ENCODE results near the gene MRPL54. TPM values are rescaled to one million over a fixed set of nuclear protein-coding genes. Genes with fewer than 3 reads are reported as not detected.

MRPL54 gene
- total and polyA plus RNA-seq, 2 donors (not counting 1 experiment from before 2014, with no cell fraction given), result 29.7 to 45.4 TPM

DNA sequence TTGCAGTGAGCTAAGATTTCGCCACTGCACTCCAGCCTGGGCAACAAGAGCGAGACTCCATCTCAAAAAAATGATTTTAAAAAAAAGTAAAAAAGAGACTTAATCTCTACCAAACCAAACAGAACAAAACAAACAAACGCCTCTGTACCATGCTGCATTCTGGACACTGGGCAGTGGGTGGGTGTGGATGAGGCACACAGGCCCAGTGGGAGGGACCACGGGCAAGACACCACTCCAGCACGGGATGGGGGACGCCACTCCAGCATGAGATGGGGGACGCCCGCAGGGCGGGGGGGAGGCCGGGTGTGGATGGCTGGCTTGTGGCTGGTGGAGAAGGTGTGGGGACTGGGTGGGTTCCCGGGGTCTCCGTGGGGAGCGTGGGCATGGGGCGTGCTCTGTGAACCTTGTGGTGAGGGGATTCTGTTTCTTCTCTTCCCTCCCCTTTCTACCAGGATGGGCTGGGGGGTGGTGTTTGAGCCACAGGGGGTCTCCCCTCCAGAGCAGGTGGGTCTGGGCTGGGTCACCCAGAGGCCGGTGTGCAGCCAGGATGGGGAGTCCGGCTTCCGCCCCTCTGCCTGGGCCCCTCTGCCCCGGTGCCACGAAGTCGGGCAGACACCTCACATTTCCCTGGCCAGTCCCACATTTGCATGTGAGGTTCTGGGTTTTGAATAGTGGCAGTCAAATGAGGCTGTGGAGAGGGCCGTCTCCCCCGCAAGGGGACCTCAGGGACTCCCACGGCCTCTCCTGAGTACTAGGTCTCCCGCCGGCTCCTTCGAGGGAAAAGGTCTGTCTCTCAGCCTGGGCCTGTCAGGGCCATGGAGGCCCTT is 47.6 kb downstream of the MRPL54 start:
- Histone ChIP-seq H3K9ac (ENCODE audit: insufficient read depth, low read length) (no peak overlapping the region), H3K27ac (ENCODE audit: insufficient read depth, low read length) (no peak overlapping the region), H3K4me3 (replicated peaks in 1 of 4; ENCODE audit: control extremely low read depth in 1 of 4, insufficient read depth in 1 of 4, low read depth in 3 of 4, low read length in 4 of 4) (no peak overlapping the region), H3K27me3 (ENCODE audit: control insufficient read depth, insufficient read depth, low read length) (no peaks in the 10 kb centered on the region), H3K36me3 (ENCODE audit: control insufficient read depth, insufficient read depth, low read length) (no peaks in the 10 kb centered on the region), H2AFZ (ENCODE audit: low read length) (no peak overlapping the region), H4K20me1 (ENCODE audit: control insufficient read depth, extremely low read depth, insufficient read depth, low read length) (no peaks in the 10 kb centered on the region), H3K9me3 (ENCODE audit: control insufficient read depth, insufficient read depth, low read depth, low read length) (peaks cover 3% of the 10 kb centered on the region), H3K4me2 (ENCODE audit: extremely low read depth, insufficient read depth, low read length) (no peak overlapping the region), H3K4me1 (ENCODE audit: control insufficient read depth, extremely low read depth, insufficient read depth, low read length) (no peaks in the 10 kb centered on the region), H3K79me2 (ENCODE audit: control insufficient read depth, insufficient read depth, low read length) (no peaks in the 10 kb centered on the region)
- TF ChIP-seq, protein P1, sequence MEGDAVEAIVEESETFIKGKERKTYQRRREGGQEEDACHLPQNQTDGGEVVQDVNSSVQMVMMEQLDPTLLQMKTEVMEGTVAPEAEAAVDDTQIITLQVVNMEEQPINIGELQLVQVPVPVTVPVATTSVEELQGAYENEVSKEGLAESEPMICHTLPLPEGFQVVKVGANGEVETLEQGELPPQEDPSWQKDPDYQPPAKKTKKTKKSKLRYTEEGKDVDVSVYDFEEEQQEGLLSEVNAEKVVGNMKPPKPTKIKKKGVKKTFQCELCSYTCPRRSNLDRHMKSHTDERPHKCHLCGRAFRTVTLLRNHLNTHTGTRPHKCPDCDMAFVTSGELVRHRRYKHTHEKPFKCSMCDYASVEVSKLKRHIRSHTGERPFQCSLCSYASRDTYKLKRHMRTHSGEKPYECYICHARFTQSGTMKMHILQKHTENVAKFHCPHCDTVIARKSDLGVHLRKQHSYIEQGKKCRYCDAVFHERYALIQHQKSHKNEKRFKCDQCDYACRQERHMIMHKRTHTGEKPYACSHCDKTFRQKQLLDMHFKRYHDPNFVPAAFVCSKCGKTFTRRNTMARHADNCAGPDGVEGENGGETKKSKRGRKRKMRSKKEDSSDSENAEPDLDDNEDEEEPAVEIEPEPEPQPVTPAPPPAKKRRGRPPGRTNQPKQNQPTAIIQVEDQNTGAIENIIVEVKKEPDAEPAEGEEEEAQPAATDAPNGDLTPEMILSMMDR (conservative IDR thresholded peaks at IDR 0.05 in 1 of 2, IDR thresholded peaks at IDR 0.05 in 1 of 2; ENCODE audit: low read depth in 1 of 2, low read length in 2 of 2), result no peak
- no peak for TF ChIP-seq EZH2 (IDR thresholded peaks at IDR 0.05; ENCODE audit: low read length, missing control alignments)
- no peak for DNase-seq (ENCODE audit: low read depth in 2 of 2)

DNA sequence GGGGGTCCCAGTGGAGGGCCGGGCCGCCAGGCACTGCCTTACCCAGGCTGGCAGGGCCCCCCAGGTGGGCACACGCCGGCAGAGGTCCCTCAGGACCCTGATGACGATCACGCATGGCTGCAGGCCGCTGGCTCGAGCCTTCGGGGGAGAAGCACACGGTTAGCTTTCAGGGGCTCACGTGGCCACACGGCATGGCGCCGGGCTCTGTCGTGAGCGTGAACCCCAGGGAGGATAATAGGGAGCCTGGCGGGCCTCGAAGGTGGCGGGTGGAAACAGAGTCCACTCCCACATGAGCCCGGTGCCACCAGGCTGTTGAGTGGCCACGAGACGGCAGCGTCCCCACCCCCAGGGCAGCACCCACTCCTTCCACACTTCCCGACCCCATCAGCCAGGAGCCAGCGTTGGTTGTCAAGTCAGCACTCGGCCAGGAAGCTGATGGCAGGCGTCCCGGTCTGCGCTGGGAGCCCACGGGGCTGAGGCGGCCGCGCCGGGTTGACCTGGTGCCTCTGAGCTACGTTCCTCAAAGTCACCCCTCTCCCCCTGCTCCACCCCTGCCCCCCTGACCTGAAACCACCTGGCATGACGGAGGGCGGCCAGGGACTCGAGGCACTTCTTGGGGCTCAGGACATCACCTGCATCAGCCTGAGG is 48.4 kb downstream of the MRPL54 start:
- Histone ChIP-seq H3K27me3 (ENCODE audit: control insufficient read depth, insufficient read depth, low read length) (no peaks in the 10 kb centered on the region), H3K4me1 (ENCODE audit: control insufficient read depth, extremely low read depth, insufficient read depth, low read length) (no peaks in the 10 kb centered on the region), H3K4me2 (ENCODE audit: extremely low read depth, insufficient read depth, low read length) (no peak overlapping the region), H3K9me3 (ENCODE audit: control insufficient read depth, insufficient read depth, low read depth, low read length) (peaks cover 3% of the 10 kb centered on the region), H4K20me1 (ENCODE audit: control insufficient read depth, extremely low read depth, insufficient read depth, low read length) (no peaks in the 10 kb centered on the region), H3K36me3 (ENCODE audit: control insufficient read depth, insufficient read depth, low read length) (no peaks in the 10 kb centered on the region), H3K9ac (ENCODE audit: insufficient read depth, low read length) (no peak overlapping the region), H3K27ac (ENCODE audit: insufficient read depth, low read length) (no peak overlapping the region), H3K79me2 (ENCODE audit: control insufficient read depth, insufficient read depth, low read length) (no peaks in the 10 kb centered on the region), H3K4me3 (replicated peaks in 1 of 4; ENCODE audit: control extremely low read depth in 1 of 4, insufficient read depth in 1 of 4, low read depth in 3 of 4, low read length in 4 of 4) (no peak overlapping the region), H2AFZ (ENCODE audit: low read length) (no peak overlapping the region)
- TF ChIP-seq, protein P1 (conservative IDR thresholded peaks at IDR 0.05 in 1 of 2, IDR thresholded peaks at IDR 0.05 in 1 of 2; ENCODE audit: low read depth in 1 of 2, low read length in 2 of 2), result no peak
- TF ChIP-seq EZH2 (IDR thresholded peaks at IDR 0.05; ENCODE audit: low read length, missing control alignments), result no peak
- DNase-seq (ENCODE audit: low read depth in 2 of 2), result no peak

DNA sequence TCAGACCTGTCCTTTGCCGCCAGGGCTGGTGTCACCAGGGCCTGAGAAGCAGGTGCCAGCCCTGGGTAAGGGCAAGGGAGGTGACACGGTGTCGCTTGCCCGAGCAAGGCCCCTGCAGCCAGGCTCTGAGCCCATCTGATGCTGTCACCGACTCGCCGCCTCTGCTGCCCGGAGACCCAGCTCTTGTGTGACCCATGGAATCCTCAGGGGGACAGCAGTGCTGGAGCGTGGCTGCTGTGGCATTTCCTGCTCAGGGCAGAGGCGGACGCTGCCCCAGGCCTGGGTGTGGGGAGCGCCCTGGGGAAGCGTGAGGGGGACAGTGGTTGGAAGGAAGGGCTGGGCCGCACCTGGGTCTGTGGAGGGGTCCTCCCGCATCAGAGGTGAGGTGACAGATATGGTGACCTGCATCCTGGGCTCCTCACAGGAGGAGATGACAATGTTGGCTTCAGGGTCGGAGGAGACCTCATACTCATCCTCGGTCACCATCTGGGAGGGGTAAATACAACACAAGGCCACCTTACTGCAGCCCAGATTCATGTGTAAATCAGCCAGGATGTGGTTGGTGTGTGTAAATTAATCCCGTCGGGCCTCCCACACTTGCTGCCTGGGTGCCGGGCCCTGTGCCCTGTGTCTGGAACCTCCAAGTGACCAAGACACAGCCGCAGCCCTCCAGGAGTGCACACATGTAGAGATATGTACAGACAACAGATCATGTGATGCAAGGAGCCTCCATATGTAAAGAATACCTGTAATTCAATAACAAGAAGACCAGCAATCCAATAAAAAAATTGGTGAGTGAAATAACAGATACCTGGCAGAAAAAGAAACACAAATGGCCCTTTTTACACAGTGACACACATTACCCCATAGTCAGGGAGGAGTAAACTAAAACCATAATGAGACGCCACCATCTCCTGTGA is 51.3 kb downstream of the MRPL54 start:
- Histone ChIP-seq H3K27me3 (ENCODE audit: control insufficient read depth, insufficient read depth, low read length) (no peaks in the 10 kb centered on the region), H4K20me1 (ENCODE audit: control insufficient read depth, extremely low read depth, insufficient read depth, low read length) (no peaks in the 10 kb centered on the region), H2AFZ (ENCODE audit: low read length) (no peak overlapping the region), H3K36me3 (ENCODE audit: control insufficient read depth, insufficient read depth, low read length) (no peaks in the 10 kb centered on the region), H3K9ac (ENCODE audit: insufficient read depth, low read length) (no peak overlapping the region), H3K4me3 (replicated peaks in 1 of 4; ENCODE audit: control extremely low read depth in 1 of 4, insufficient read depth in 1 of 4, low read depth in 3 of 4, low read length in 4 of 4) (no peak overlapping the region), H3K4me1 (ENCODE audit: control insufficient read depth, extremely low read depth, insufficient read depth, low read length) (no peaks in the 10 kb centered on the region), H3K27ac (ENCODE audit: insufficient read depth, low read length) (no peak overlapping the region), H3K4me2 (ENCODE audit: extremely low read depth, insufficient read depth, low read length) (no peak overlapping the region), H3K9me3 (ENCODE audit: control insufficient read depth, insufficient read depth, low read depth, low read length) (no peaks in the 10 kb centered on the region), H3K79me2 (ENCODE audit: control insufficient read depth, insufficient read depth, low read length) (no peaks in the 10 kb centered on the region)
- DNase-seq (ENCODE audit: low read depth in 2 of 2), result no peak
- no peak for TF ChIP-seq EZH2 (IDR thresholded peaks at IDR 0.05; ENCODE audit: low read length, missing control alignments)
- TF ChIP-seq, protein P1 (conservative IDR thresholded peaks at IDR 0.05 in 1 of 2, IDR thresholded peaks at IDR 0.05 in 1 of 2; ENCODE audit: low read depth in 1 of 2, low read length in 2 of 2), result no peak
